Measurements from ENCODE around the gene ZNF608. TPM values are rescaled to one million over a fixed set of nuclear protein-coding genes. Genes with fewer than 3 reads are reported as not detected.

Gene ZNF608
- total RNA-seq, 1 donor from 2014 or later = 15.3 TPM

DNA sequence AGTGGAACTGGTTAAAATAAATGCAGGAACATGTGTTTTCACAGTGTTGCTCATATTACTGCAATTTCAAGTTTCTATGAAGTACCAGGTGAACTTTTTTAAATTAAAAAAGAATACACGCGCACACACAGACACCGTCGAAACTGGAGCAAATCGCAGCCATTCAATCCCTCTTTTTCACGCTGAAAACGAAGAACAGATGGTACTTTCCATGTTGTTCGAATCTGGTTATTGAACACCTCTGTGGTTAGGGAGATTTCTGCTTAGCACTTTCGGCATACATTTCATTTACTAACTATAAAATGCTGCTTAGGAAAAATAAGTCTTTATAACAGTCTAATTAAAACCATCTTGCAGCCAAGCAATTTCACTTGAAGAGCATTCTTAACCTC, 6.8 kb downstream of the ZNF608 start:
- no peak for DNase-seq (ENCODE audit: low spot score)

DNA sequence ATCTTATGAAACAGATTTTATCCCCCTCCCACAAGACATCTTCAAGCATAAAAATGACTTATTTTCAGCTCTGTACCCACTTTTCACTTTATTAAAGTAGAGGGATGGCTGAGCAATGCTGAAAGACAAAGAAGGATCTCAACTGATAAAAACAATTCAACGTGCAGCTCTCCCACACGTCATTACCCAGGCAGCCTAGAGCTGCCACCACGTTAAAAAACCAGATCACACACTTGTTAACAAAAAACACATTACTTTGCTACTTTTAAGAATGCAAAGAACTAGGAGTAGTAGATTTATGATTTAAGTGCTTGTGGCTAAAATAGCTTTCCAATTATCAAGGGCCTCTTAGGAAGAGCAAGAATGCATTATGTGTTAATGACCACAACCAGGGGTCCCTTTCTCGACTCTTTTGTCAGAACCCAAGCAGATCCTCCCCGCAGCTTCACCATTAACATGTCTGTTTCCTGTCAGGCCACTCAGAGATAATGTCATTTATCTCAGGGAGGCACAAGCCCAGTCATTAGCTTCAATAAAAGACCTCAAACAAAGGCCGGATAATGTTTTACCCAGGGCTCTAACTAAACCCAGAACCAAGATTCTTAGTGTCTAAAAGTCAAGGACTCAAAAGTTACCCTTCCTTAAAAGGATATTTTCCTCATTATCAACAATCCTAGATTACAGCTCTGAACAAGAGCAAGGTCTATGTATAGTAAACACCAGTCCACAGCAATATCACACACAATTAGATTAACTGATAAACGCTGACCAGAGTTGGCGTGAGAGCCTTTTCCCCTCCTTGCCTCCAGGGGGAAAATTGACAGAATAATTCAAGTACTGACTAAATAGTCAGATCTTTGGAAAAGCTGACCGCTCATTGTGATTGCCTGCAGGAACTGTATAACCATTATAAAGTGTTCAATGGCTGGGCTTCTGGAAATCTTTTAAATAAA, 7.5 kb downstream of the ZNF608 start:
- no peak for DNase-seq (ENCODE audit: low spot score)

DNA sequence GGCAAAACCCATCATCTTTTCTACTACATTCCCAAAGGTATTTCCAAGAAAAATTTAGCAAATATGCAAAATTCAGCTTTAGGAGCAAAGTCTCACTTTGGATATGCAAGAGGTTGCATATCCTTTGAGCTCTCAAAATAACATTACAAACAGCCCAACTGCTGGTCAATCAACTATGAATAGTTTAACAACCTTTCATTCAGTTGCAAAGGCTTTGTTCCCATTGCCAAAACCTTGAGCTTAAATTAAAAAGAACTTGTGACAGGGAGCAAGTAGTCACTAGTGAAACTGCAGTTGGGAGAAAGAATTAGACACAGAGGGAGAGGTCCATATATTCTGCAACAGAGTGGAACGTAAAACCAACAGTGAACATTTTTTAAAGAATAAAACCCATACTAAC, 8.8 kb downstream of the ZNF608 start:
- DNase-seq (ENCODE audit: low spot score) = no peak

DNA sequence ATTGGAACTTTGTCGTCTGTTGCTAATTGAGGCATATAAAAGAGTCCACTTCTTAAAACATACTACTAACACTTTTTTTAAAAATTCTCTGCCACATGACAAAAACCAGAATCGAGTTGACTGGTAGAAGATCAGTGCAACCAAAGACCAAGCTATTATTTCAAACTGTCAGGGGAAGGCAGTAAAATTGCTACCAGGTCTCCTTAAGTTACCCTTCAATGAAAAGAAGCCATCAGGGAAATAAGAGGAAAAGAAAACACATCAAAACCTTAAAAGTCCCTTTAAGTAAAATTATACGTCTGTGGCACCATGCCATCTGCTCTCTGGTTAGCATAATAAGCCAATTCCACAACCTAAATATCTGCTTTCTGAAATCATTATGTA, 9.6 kb downstream of the ZNF608 start:
- DNase-seq (ENCODE audit: low spot score) = no peak

DNA sequence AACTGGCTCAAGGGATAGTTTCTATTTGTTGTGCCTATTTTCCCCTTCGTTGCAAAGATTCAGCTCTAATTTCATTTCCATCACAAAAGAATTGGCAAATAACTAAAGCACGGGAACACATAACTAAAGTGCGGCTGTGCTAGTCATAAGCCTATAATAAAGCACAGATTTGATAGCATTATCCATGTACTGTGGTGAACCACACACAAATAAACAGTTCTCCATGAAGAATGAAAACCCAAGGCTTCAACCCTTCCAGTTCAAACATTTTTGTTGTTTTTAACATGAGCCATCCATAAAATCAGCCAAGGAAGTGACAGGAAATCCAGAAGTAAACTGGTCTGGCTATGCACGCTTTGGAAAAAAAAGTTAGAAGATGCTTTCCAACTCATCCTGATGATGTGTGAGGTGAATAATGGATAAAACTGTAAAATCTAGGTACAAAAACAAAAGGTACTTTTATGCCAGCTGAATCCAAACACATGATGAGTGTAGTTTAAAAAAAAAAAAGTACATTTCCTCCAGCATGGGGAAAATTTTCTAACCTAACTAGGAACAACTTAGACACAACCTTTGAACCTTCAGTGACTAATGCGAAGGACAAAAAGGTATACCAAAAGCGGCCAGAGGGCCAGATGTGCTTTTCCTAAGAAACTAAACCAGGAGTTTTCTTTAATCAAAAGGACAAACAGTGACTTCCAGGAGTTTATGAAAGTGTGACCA, 10.2 kb downstream of the ZNF608 start:
- DNase-seq (ENCODE audit: low spot score) = no peak

DNA sequence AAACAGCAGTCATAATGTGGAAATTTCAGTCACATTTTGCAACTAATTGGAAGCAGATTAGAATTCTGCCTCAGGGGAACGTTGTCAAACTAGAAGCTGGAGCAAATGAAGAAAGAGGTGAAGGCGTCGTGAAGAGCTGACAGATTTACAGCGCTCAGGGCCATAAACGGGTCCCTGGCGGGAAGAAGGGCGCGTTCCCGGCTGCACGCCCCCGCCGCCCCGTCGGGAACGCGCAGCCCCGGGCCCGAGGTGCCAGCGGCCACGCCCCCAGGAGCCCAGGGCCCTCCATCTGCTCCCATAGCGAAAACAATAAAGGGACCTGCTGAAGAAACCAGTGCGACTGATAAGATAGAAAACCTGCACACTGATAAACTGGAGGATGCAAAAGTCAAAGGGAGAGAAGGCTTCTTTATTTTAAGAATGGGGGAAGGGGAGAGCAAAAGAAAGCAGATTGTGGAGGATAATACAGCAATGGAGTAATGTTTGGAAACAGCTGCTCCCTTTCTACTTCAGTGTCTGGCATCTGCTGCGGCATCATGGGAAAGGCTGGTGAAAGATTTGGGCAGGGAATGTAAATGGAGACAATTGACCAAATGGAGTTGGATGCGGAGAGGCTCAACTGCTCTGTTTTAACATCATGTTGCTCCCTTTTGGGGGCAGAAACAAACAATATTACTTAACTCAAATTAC, 11.1 kb downstream of the ZNF608 start:
- no peak for DNase-seq (ENCODE audit: low spot score)

DNA sequence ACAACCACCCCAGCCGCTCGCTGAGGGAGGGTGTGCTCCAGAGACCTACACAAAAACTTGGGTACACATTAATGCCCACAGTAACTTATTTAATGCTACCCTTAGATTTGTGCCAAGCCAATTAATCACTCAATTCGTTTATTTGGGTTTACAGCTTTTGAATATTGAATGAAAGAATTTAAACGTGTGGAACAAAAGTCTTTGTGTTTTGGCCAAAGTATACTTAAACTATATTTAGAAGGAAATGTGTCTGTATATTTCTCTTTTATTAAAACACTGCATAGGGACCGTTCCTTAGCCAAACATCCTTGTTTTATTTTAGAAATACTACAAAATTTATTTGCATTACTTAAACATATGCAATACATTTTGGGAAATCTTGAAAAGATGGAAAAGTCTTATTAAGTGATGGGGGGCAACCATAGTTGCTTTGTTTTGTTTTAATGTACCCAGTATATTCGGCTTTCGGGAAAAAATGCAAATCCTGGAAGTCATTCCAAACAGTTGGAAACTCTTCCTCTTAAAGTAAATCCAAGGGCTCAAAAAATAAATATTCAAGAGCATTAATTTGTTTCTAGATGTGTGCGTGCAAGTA, 11.8 kb downstream of the ZNF608 start:
- DNase-seq (ENCODE audit: low spot score) = no peak

DNA sequence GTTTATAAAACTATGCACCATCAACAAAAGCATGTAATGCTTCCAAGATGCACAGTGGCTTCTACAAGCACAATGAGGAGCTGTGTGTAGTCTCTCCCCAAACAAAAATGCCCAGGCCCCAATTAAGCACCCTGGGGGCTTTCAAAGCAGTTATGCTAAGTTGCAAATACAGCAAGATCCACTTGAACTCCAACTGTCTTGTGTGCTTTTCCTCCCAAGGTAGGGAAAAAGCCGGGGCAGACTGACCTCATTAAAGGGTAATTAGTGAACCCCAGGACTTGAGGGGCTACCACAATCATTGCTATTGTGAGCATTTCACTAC, 13.1 kb downstream of the ZNF608 start:
- DNase-seq (ENCODE audit: low spot score) = no peak

DNA sequence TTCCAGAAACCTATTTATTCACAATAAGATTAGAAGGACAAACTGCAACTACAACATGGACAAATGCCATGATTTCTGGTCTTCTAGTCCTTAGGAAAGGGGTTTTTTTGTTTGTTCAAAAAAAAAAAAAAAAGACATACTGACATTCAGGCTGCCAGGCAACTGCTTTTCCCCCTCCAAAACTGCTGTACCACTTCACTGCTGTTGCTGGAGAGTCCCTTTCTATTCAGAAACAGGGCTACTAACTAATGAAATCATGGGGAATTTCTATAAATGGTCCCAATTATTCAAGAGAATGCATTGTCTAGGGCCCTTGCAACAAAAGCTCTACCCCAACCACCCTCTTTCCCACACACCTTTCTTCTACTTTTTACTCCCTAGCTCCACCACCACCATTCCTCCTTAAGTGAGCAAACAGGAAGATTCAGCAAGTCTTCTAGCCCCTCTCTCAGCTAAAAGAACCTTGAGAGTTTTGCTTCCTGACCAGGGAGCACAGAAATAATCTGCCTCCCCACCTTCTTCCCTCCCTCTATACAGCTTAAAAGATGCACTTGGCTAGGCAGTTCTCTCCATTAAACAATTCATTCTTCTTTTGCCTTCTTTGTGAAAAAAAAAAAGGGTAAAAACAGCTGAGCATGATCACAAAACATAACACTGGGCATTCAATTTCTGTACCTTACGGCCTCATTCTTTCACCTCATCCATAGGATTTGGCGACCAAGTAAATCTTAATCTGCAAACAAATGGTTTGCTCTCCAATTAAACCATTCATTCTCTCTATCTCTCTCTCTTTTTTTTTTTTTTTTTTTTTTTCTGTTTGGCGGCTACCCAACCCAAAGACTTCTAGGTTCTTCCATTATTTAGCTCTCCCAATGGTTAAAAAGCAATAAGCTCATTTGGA, 13.8 kb downstream of the ZNF608 start:
- DNase-seq (ENCODE audit: low spot score) = no peak

DNA sequence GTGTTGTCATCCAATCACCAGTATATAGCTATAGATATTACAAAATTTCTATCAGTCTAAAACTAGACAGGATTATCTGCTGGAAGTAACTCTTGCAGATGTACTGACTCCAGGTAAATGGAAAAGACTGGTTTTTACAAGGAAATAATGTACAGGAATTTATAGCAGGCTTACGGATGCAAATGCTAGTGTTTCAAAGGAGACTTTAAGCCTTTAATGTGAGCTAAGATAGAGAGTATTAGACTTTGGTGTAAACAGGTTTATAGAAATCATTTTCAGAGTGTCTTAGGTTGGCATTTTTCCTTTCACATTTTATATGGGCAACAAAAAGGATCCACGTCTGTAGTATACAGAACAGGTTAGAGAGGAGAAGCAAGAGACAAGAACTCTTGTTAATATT, 16.1 kb downstream of the ZNF608 start:
- DNase-seq (ENCODE audit: low spot score) = no peak

DNA sequence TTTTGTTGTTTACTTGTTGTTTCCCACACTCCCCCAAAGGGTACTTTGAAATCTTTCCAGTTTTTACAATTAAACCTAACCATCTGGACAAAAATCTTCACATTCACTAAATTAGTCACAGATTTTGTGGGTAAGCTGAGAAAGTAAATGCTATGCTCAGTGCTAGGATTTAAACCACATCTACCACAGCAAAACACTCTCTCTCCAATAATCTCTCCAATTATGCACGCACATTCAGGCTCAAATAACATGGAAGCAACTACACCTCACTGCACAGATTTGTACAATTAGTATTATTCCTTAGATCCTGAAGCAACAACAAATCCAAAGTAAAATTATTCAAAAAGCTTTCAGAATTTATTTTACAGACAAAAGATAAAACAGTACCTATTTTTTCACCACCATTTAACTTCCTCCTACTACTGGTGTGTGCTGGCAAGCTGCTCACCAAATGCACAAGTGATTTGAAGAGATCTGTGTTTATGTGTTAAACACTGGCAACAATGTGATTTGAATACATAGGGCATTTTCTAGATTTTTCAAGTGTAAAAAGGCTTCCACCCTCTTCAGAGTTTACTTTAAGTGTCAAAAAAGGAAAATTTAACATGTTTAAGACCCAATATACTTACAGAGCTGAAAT, 16.6 kb downstream of the ZNF608 start:
- DNase-seq (ENCODE audit: low spot score) = no peak

DNA sequence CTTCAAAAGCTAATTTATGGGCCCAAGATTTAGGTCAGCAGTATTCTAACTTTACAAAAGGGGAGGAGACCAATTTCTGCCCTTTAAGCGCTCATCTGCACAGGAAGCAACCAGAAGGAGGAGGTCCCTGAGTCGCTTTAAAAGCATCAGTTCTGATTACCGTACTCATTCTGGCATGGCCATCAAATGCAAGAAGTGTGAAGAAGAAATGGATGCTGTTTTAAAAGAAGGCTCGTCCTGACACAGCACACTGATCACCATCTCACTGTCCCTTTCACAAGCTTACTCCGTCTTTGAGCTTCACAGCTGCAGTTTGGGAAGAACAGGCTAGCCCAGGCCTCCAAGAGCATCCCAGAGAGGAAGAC, 17.5 kb downstream of the ZNF608 start:
- DNase-seq (ENCODE audit: low spot score) = no peak

DNA sequence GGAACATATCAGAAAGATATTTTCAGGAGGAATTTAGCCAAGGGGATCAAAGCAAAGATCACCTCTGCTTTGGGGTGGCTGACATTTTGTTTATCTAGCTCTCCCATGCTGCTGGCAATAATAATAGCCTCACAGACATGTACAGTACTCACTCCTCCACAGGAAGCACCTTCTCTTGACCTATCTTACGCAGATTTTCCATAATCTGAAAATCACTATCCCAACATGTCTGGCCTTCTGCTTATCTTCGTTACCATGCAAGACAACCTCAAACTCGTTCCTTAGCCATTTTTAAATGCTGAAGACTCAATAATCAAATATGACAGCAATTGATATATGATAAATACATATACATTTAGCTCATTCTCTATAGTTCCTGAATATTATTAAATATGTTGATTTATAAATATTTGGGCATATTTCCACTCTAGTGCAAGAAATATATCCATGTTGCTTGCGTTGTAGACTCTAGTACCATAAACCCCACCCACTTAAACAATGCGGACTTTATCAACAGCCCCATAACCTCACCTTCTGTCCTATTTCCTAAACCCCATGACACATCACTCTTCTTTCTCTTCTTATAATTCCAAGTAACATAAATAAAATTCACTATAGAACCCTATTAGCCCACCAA, 18.0 kb downstream of the ZNF608 start:
- no peak for DNase-seq (ENCODE audit: low spot score)

DNA sequence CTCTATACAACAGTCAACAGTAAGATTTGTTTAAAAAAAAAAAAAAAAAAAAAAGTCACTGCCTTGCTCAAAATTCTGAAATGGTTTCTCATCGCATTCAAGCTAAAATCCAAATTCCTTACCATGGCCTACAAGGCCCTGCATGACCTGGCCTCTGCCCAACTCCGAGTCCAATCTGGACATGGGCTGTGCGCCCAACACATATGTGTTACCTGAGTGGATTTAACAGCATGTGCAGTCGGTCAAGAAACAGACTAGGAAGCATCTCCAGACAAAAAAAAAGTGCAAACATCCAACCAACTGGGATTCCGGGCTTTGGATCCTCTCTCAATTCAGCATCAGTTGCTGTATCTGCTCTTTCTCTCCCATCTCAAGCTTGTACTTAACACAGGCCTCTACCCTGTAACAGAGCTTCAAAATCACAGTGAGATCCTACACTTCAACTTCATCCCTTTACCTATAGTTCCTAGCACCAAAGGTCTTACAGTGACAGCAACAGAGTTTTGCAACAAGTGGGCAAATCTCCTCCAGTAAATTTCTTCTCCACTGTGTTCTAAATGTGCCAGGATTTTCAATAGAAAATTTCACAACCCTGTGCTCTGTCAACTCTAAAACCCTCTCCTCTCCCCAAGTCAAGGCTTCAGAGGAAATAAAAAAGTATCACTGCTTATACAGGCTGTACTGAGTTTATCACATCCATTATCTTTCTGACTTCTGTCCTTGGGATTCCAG, 19.6 kb downstream of the ZNF608 start:
- no peak for DNase-seq (ENCODE audit: low spot score)

DNA sequence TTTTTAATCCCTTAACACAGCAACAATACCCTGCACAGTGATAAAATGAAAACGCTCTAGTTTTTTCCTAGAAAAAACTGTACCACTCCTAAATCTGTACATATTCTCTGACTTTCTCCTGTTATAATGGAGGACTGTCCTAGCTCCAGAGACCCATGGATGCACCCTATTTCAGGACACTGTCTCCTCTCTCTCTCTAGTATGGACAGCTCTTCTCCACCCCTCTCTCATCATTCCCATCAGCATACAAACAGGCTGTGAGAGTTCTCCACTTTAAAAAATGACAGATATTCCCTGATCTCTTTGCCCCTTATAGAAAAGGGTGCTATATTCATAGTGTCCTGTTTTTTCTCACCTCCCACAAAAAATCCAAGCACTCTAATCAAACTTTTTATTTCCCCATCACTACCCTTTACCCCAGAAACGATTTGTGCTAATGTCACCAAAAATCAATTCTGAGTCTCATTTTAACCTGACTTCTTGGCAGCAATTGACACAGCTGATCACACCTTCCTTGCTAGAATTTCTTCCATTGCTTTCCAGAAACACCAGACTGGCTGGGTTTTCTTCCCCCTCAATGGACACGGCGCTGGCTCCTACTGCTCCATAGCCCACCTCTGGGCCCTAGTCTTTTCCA, 20.7 kb downstream of the ZNF608 start:
- DNase-seq (ENCODE audit: low spot score) = no peak

DNA sequence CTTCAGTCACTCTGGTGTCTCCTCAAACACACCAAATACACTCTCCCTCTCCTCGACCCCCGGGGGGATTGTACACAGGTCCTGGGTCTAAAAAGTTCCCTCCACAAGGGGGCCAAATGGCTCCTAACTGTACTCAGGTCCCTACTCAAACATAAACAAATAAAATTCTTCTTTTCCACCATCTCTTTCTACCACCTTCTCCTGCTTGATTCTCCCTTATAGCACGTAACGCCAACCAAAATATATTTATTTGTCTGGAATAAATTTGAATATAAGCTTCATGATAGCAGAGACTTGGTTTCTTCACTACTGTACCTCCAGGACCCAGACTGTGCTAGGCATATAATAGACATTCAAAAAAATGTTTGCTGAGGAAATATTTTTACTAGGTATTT, 21.4 kb downstream of the ZNF608 start:
- DNase-seq (ENCODE audit: low spot score) = no peak

DNA sequence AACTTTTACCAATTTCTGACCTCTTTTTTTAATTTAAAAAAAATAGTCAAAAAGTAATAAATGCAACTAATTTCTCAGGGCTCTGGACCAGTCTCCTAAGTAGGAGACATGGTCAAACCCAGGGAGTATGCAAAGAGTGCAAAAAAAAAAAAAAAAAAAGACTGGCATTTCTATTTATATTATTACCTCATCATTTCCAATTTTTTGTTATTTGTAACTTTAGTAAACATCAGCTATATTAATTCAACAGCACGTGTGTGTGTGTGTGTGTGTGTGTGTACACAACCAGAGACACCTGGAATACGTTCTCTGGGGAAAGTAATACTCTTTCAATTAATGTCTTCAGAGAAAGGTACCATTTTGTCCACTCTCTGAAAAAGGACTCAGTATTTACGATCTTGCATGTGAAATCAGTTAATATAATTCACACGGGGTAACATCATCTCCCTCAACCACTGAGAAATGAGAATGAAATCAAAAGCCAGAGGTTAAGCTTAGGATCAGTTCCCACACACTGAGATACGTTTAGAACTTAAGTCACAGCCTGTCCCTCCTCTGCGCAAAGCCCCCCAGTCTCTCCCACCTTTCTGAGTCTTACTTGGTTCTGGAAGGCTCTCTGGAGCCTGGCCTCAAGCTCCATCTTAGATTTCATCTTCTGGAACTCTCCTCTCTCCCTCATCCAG, 21.9 kb downstream of the ZNF608 start:
- no peak for DNase-seq (ENCODE audit: low spot score)

DNA sequence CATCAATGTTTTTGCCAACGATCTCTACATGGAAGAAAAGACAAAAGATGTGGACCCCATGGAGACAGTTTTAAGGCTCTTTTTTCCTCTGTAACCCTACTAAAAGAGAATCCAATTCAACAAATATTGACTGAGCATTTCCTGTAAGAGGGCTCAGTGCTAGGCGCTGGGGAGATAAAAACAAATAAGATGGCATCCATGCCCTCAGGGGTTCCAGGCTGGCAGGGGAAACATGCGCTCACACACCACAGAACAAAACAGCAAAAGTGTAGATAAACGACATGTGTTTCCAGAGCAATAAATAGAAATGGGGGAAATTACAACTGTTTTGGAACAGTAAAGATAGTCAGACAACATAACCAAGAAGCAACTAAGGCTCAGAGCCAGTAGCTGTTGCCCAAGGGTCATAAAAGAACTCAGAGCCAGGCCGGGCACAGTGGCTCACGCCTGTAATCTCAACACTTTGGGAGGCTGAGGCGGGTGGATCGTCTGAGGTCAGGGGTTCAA, 25.2 kb downstream of the ZNF608 start:
- no peak for DNase-seq (ENCODE audit: low spot score)
